CD4-positive, alpha-beta T cell treated with Interleukin-21 for 1 hour (primary cell): ENCODE data around the gene CNTNAP2.

Source experiments
- DNase-seq: peaks from one replicate; pipeline ENCODE4 v3.0.0-alpha.2; 2020

CNTNAP2 gene

DNA sequence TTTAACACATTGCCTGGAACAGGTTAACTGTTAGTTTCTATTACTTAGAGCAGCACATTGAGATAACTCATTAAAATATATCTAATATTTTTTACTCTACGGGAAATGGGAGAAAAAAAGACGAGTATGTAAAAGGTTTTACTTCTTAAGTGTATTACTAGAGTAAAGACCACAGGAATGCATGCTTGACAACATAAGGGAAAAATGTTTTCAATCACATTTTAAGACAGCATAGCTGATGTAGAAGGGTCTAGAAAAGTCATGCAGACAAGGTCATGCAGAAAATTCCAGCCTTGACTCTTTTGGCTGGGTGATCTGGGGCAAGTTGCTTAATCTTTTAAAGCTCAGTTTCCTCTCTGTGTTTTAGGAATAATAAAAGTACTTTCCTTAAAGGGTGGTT, 806.2 kb downstream of the CNTNAP2 start:
- no peak for DNase-seq

DNA sequence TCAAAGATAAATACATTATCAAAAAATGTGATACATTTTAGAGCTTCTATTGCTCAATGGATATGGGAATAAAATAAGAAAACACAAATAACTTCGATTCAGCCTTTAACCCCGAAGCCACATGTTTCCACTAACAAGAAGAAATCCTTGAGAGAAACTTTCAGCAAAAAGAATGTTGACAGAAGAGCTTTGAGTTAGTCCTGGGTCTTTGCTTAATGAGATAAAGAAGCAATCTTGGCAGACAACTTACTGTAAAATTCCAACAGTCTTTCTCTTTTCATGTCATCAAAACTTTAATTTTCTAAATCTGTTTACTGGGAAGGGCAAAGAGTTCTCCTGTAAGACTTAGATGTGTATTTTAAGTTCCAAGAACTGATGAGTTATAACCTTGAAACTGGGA, 810.2 kb downstream of the CNTNAP2 start:
- no peak for DNase-seq

DNA sequence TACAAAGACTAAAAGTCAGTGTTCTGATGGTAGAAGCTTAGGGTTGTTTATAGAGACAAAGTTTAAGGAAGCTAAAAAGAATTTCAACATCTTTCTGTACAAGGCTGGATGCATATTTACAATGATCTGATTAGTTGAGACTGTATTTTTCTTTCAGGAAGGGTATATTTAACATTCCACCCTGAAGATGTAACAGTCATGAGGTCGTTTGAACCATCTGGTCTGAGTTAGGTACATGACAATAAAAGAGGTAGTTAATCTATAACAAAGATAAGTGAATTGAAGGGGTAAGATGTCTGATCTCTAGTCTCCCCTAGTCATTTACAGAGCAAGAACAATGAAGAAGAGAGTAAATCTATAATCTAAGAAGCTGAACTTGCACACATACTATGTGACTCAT, 821.2 kb downstream of the CNTNAP2 start:
- no peak for DNase-seq

DNA sequence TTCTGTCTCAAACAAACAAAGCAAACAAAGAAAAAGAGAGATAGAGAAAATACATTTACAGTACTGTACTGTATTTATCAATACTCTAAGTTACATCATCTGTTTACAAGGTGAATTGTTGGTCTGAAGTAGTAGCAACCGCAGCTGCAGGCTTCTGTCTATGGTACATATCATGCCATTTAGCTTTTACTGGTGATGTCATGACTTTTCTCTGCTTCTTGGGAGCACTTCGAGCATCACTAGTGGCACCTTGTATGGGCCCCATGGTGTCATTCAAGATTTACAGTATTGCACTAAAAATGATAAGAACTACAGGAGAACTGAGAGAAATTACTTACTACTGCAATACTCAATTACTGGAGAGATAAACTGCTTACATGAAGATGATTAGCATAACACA, 826.9 kb downstream of the CNTNAP2 start:
- no peak for DNase-seq

DNA sequence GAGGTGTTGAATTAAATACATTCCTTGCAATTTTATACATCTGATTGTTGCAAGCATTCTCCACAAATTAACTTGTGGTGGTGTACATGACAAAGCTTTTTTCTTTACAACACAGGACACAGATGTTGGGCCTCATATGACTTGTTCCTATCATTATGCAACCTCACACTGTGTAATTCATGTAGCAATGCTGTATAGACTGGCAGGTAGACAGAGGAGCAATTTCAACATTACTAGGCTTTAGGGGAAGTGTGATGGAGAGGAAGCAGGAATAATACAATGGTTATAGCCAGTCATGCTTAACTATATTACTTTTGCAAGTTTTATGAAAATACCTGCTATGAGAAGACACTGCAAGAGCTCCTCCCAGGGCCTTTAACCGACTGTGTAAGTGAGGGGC, 832.1 kb downstream of the CNTNAP2 start:
- DNase-seq, result no peak

DNA sequence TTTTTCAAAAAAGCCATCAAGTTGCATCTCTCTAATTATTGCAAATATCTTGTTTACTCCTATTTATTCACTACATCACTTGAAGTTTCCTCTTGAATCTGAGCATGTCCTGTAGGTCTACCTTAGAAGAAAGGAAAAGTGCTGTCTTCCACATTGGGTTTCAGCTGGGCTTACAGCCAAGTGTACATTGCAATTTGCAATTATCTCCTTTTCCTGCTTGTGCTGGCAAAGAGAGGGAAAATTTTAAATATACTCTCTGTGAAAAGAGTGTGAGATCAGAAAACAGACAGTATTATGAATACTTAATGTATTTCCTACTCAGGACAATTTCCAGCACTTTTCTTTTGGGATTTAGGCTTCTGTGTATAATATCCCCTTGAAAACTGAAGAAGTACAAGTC, 839.7 kb downstream of the CNTNAP2 start:
- DNase-seq, result no peak

DNA sequence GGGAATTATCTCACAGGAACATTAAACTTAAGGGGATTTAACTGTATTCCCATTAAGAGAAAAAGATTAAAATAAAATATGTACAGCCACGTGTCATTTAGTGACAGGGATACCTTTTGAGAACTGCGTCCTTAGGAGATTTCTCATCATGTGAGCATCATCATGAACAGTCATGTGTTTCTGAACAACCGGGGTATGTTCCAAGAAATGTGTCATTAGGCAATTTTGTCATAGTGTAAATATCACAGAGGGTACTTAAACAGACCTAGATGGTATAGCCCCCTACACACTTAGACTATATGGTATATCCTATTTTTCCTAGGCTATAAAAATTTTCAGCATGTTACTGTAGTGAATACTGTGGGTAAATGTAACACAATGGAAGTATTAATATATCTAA, 840.3 kb downstream of the CNTNAP2 start:
- DNase-seq, result no peak

DNA sequence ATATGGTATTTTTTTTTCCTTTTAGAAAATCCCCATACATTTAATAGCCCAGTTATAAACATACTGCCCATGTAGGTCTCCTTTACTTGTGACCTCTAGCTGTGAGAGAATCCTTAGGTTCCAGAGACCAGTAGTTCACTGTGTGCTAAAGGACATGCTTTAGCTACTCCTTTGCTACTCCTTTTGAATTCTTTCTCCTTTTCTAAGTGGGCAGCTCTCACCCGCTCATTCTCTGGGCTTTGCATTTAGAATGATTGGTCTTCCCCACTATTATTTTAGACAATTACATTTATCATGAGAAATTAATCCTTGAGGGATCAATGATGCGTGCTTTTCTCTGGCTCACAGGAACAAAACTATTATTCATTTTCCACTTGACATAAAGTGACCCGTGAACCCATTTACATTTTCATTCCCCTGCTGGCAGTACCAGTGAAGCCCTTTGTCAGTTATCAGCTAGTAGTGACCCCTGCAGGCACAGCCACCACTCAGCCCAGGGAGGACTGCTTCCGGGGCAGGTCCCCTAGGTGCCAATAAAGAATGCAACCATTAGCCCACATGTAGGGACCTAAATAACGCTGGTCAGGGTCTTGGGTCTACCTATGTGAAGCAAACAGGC, 844.3 kb downstream of the CNTNAP2 start:
- no peak for DNase-seq

DNA sequence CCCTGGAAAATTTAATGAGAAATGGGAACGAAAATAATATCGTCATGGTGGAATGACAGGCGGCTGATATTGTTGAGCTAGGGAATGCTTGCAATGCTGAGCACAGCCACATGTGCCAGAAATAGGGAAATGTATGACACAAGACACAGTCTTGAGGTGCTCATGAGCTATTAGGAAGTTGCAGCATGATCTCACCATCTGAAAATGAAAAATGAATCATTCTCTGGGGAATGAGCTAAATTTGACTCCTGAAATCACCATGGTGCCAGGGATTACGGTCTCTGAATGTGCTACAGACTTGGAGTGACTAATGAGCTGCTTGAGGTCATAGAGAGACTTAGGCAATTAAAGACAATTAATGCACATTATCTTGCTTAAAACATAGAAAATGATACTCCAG, 845.0 kb downstream of the CNTNAP2 start:
- DNase-seq, result no peak

DNA sequence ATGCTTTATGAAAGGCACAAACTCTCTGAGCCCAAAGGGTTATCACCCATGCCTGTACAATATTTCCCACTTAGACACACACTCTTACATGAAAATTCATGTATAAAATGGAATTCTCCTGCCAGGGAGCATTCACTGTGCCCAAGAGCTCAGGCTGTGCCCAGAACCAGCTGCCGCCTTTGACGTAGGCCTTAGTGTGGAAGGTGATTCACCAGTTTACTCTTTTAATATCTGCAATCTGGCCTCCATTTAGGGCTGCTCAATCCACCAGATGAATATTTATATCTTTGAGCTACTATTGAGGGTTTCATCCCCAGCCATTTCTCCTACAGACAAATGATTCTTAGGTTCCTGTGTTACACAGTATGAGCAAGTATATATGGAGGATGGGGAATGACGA, 849.7 kb downstream of the CNTNAP2 start:
- no peak for DNase-seq

DNA sequence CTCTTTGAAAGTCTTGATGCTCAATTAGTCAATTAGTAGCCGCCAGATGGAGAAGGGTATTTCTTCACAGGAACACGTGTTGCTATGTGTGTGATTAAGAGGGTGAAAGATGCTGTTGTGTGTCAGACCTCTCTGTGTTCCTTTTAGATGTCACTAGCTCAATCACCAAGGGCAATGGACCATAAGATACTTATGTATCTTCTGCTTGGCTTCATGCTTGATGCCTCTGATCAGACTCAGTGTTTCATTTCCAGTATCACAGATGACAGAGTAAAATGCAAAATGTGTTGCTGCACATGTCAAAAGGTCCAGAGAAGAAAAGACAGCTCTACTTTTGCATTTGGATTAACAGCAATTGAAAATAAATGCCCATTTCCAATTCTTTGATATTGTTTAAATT, 865.9 kb downstream of the CNTNAP2 start:
- no peak for DNase-seq

DNA sequence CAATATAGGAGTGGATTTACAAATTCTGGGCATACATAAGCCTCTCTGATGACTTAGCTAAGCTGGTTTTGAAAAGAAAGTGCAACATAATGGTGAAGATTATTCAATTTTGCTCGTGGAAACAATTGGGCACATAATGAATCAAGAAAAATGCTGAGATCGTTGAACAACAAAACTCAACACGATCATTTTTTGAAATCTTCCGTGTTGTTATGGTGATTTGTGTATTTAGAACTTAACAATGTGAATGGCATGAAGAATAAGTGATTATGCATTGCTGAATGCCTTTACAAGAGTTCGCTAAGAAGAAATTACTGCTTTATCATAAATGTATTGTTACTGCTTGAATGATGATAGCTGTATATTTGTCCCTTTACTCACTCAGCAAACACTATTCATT, 875.0 kb downstream of the CNTNAP2 start:
- no peak for DNase-seq

DNA sequence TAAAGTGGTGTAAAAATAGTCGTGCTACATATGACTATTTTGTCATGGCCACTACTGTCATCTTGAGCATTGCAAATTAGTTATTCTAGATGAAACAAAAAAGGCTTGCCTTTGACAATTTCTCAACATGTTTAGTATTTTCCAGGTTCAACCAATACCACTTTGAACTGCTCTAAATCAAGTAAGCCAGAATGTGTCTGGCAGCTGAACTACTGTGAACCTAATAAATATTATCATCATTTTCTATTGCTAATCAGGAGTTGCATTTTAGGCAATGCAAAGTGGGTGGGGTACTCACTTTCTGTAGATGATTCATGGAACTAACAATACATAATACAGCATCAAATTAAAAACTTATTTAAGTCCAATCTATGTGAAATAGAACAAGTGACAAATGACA, 877.2 kb downstream of the CNTNAP2 start:
- no peak for DNase-seq

DNA sequence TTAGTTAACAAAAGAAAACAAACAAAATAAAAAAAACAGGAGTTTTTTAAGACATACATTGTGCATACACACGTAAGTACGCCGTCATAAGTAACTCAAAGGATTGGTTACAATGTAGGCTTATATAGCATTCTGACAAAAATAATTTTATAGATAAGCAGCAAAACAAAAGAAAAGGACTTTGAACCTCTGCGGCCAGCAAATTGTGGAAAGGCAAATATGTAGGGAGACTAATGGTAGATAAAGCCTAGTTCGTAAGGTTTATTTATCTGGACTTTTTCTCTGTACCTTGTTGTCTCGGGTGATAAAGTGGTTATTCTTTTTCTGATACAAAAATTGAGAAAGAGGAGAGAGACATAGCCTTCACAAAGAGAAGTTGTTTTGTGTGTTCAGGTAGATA, 891.9 kb downstream of the CNTNAP2 start:
- no peak for DNase-seq

DNA sequence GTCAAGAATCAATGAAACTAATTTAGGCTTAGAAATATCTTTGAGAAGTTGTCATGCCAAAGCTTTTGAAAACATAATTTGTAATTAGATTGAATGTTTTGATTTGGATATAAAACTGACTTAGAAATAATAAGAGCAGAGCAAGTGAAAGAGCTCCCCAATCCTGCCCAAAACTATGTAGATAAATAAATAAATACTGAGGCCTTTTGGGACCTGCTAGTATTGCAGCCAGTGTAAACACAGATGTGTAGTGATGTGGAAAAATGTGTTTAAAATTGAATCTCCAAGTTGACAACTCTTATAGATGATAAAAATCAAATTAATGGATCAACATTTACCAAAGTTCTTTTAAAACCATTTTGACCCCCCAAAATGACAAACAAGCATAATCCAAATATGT, 896.1 kb downstream of the CNTNAP2 start:
- no peak for DNase-seq

DNA sequence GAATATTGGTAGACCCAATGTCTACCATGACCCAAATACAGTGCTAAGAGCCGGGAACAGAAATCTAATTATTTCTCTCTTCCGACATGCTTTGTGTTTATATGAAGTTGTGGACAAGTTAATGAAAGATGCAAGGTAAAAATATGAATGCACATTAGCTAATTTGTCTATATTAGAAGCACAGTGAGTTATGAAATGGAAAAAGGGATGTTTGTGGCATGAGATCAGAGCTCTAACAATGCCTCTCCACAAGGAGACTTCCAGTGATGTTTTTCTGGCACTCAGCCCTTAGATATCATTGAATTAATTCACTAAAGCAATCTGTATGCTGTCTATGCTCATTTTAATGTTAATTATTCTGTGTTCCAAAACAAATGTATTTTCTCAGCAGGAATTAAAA, 897.2 kb downstream of the CNTNAP2 start:
- no peak for DNase-seq

DNA sequence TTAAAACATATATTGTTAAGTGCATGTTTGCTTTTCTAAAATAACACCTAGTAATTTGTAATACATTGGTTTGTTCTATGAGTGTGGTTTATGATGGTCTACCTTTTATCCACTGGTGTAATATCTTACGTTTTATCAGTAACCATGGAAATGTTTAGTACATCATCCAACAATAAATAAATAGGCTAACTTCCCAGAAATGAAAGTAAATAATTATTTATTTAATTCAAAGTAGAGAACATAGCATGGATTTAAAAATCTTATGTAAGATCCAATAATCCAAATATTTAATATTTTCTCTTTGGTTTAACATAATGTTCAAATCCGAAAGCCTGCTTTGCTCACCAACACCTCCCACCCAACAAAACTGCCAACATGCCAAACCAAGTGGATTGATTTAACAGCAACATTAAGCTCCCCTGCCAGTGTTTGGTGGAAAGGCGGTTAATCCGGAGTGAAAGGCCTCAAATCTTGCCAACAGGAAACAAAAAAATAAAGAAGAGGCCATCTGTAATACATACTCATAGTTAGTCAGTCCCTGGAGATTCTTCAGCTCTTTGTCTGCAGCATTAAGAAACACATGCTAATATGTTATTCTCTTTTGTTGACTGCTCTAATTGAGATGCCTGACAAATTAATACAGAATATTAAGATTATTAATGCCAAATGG, 897.8 kb downstream of the CNTNAP2 start:
- DNase-seq, result no peak

DNA sequence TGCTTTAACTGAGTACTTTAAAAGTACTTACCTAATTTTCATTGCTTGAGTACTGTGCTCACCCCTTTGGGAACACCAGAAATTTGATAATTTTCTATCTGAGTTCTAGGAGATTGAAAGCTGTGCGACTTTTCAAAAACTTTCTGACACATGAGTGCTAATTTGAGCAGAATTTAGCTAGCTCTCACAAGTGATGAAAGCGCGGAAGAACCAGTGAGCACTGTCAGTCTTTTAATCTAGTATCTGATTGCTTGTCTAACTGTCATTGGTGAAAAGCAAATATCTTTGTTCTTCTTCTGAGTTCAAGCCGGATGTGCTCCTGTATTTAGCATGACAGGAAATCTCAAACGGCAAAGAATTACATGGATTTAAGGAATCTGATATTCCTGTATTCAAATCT, 899.4 kb downstream of the CNTNAP2 start:
- DNase-seq, result no peak

DNA sequence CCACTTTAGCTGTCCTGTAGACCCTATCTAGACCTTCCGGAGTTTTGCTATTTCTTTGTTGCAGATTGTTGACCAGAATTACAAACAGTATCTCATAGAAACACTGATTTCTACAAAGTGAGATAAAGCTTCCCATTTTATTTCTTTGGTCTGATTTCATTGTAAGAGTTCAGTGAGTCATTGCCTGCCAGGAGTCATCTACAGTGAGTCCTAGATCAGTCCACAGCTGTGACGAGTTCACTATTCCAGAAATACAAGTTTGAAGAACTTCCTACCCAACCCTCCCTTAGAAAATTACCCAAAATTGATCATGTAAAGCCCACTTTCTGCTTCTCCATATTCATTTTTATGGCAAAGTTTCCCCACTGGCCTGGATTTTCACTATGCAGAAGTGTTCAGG, 905.5 kb downstream of the CNTNAP2 start:
- no peak for DNase-seq

DNA sequence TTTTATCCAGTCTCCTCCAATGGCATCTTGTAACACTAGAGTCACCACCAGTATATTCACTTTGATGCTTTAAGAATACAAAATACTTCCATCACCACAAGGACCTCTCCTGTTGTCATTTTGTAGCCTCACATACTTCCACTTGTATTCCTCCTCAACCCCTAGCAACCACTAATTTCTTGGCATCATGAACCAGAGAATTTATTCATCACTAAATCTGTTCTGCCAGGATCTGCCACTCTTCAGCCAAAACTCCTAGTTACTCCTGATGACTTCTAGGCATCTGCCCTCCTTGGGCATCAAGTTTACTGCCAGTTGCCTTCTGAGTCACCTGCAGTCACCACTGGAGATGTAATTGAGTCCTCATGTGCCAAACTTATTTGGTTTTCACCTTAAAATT, 906.8 kb downstream of the CNTNAP2 start:
- no peak for DNase-seq

DNA sequence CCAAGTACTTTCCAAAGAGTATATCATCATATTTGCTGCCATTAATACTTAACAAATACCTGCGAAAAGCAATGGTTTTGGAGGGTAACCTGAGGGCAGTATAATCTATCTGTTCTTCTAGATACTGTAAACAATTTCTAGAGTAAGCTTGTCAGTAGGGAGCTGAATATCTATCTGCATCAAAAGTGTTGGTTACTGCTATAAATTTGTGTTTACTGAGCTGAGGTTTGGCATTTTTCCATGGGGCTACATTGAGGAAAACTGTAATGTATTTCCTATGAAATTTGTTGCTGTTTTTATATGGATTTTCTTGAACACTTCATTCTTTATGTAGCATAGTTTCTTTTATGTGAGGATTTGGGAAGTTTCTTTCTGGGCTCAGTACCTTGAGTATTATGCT, 913.4 kb downstream of the CNTNAP2 start:
- DNase-seq, result no peak

DNA sequence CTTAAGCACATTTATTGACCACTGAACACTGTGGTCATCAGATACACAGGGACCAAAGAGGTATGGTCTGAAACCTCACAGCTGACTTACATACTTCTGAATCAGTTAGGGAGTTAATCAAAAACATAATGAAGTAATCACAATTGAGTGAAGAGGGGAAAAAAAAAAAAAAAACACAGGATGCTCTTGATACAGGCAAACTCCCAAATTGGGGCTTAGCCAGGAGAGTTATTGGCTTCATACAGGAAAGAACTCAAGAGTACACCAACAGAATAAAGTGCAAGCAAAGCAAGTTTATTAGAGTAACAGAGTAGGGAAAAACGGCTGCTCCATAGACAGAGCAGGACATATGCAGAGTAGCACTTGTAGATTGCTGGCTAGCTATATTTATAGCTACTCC, 917.0 kb downstream of the CNTNAP2 start:
- DNase-seq, result no peak

DNA sequence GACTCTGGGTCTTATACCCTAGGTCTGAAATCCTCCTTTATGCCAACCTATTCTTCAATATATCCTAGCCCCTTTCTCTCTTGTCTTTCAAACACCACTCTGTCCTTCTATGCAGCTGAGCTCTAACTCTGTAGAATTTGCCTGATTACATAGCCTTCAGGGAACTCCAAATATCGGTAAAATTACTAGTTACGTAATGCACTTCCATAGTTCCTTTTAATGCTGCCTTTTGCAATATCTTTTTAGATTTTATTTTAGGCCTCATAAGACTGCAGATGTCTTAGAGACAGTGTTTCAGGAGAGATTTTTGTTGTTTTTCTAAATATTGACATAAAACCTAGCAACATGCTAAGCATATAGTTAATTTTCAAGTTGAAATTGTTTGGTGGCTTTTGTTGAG, 924.8 kb downstream of the CNTNAP2 start:
- no peak for DNase-seq

DNA sequence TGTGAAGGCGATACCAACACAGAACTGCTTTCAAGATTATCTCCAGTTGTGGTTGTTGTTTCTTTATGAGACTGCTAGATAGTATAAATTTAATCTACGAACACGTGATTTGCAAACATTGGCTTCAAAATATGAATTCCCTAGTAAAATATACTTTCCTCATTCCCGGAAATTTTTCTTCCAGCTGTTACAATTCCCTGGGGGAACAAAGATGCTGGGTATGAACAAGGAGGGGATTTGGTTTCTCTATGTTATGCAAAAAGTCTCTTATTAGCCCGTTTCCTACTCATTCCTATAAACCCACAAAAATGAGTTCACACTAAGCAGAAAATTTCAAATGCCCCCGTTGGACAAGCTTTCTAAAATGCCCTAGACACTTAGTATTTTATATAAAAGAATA, 928.3 kb downstream of the CNTNAP2 start:
- DNase-seq, result no peak

DNA sequence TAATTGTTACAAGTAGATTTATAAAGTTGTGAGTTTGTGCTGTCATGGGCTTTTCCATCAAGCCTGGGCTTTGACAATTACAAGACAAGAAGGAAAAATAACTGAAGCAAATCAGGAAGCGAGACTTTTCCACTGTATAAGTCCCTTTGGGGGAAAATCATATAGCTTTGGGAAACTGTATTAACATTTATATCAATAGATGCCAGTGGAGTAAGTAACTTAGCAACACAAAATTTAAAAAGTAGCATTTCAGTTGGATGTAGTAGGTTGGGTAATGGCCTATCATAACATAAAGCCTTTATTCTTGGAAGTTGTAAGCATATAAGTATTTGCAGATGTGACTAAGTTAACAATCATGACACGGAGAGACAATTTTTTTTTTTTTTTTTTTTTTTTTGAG, 931.1 kb downstream of the CNTNAP2 start:
- no peak for DNase-seq
